Stimulated activated CD4-positive, alpha-beta T cell treated with anti-CD3 and anti-CD28 coated beads, Interleukin-4, amount 100 ng/mL, for 1 hour (primary cell): ENCODE measurements around the gene ZBTB32.
"Not testable (repeated sequence)": the region's sequence is repeated elsewhere in the genome, so short reads cannot be mapped to it uniquely, and the experiment has no call there.

Experiments
- DNase-seq: peaks from one replicate; pipeline ENCODE4 v3.0.0-alpha.2; 2020

The ZBTB32 gene, protein sequence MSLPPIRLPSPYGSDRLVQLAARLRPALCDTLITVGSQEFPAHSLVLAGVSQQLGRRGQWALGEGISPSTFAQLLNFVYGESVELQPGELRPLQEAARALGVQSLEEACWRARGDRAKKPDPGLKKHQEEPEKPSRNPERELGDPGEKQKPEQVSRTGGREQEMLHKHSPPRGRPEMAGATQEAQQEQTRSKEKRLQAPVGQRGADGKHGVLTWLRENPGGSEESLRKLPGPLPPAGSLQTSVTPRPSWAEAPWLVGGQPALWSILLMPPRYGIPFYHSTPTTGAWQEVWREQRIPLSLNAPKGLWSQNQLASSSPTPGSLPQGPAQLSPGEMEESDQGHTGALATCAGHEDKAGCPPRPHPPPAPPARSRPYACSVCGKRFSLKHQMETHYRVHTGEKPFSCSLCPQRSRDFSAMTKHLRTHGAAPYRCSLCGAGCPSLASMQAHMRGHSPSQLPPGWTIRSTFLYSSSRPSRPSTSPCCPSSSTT

DNA sequence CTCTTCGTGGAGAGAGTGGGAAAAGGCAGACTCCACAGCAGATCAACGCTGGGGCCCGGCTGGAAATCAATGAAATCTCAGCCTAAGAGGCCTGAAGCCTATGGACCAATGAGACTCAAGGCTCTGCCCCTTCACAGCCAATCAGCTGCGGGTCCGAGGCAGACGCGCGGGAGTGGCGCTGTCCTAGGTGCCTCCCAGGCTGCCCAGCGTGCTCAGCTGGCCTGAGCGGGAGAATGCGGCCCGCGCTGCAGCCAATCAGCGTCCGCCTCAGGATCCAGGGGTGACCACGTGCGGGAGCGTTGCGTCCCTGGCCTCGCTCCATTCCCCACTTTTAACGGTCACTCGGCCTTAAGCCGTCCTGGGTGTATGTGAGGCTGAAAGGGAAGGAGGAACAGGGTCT lies at the start of gene ZBTB32:
Gene ZBTB32, plus strand, starts transcription at position 341 of the 400 bp plus-strand sequence. CDS start 10,069 bp downstream, outside the sequence.
- no peak for DNase-seq

DNA sequence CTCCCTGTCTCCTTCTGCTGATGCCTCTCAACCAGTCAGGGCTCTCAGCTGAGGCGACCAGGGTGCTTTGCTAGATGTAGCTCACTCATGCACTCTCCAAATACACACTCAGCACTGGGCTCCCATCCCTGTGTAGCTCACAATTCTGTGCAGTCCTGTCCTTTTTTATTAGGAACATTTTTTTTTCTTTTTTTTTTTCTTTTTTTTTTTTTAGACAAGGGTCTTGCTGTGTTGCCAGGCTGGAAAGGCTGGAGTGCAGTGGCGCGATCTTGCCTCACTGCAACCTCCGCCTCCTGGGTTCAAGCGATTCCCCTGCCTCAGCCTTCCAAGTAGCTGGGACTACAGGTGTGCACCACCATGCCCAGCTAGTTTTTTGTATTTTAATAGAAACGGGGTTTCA lies 49.5 kb upstream of the ZBTB32 start:
- not testable (repeated sequence) for DNase-seq

DNA sequence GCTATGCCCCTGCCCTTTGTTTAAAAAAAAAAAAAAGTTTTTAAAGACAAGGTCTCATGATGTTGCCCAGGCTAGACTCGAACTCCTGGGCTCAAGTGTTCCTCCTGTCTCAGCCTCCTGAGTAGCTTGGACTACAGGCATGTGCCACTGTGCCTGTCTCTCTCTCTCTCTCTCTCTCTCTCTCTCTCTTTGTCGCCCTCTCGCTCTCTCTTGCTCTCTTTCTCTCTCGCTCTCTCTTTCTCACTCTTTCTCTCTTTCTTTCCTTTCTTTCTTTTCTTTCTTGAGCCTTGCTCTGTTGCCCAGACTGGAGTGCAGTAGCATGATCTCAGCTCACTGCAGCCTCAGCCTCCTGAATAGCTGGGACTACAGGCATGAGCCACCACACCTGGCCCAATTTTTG lies 48.8 kb upstream of the ZBTB32 start:
- DNase-seq, result no peak

DNA sequence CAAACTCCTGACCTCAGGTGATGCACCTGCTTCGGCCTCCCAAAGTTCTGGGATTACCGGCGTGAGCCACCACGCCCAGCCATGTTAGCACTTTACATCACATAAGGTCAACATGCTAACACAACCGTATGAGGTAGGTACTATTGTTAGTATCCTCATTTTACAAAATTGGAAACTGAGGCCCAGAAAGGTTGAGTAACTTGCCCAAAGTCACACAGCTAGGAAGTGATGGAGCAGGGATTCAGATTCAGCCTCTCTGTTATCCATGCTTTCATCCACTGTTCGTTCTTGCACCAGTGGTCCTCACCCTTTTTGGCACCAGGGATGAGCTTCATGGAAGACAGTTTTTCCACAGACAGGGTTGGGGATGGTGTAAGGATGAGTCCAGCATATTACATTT lies 47.7 kb upstream of the ZBTB32 start:
- DNase-seq, result no peak

DNA sequence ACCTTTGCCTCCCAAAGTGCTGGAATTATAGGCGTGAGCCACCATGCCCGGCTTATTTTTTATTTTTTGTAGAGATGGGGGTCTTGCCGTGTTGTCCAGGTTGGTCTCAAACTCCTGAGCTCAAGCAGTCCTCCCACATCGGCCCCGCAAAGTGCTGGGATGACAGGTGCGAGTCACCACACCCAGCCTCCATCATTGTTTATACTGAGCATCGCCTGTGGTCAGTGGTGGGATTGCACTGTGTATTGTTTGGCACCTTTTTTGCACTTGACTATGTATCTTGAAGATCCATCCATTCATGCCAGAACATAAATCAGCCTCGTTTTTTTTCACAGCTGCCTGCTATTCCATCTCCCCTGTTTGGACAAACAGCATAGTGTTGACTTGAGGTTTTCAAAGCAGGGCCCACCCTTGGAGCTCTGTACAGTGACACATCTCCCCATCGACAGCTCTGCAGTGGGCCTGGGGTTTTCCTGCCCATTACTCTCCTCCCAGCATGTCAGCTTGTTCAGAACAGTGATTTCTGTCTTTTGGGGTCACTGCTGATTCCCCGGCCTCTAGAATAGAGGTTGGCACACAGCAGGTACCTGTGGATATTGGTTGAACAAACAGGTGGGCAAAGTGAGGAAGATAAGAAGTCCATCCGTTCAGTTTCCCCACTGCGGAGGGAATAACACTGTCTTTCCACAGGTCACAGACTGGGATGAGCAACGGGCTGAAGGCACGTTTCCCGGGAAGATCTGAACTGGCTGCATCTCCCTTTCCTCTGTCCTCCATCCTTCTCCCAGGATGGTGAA lies 46.3 kb upstream of the ZBTB32 start:
- no peak for DNase-seq

DNA sequence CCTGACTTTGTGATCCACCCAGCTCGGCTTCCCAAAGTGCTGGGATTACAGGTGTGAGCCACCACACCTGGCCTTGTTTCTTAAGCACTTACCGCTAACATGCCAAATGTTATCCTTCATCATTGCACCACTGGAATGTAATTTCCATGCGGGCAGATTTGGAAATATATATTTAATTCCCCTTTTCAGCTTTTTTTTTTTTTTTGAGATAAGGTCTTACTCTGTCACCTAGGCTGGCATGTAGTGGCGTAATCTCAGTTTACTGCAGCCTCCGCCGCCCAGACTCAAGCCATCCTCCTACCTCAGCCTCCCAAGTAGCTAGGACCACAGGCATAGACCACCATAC lies 42.4 kb upstream of the ZBTB32 start:
- no peak for DNase-seq

DNA sequence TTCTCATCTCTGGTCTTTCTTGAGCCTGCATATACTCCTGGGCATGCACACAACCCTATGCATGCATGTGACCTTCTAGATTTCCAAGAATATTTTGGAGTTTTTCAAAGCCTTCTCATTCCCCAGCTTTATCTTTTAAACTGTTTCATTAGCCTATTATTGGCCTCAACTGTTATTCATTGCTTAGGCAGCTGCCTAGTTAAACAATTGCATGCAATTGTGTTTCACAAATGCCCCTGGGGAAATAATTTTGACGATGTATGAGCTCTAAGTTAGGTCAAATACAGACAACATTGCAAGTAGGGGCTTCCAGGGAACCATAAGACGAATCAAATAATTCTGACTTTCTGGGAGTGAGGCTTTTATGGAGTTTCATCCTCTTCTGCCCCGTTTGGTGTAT lies 40.4 kb upstream of the ZBTB32 start:
- DNase-seq, result no peak

DNA sequence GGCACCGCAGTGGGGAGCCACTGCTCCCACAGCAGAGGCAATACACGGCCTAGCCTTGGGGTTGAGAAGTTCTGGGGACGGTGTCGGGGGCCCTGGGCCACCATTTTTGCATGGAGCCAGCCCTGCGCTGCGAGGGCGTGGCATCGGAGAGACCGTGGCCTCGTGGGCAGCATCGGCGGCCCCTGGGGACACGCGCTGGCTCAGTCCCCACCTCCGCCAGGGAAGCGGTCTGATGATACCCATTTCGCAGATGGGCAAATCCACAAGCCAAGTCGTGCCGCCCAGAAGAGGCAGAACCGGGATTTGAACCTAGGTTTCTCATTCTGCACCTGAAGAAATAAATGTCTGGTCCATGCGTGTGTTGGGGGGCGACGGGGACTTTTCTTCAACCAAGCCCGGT lies 39.2 kb upstream of the ZBTB32 start:
- DNase-seq, result no peak

DNA sequence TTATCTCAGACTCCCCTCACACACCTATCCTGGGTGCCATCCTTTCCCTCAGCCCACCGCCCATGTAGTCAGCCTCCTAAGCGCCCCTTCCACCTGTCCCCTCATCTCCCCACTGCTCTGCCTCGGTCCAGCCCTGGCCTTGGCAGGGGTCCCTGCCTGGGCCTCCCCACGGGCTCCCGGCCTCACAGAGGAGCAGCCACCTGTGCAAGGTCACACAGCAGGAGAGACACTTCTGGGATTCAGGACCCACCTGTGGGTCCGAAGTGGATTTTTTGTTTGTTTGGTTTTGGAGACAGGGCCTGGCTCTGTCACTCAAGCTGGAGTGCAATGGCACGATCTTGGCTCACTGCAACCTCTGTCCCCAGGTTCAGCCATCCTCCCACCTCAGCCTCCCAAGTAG lies 38.8 kb upstream of the ZBTB32 start:
- no peak for DNase-seq

DNA sequence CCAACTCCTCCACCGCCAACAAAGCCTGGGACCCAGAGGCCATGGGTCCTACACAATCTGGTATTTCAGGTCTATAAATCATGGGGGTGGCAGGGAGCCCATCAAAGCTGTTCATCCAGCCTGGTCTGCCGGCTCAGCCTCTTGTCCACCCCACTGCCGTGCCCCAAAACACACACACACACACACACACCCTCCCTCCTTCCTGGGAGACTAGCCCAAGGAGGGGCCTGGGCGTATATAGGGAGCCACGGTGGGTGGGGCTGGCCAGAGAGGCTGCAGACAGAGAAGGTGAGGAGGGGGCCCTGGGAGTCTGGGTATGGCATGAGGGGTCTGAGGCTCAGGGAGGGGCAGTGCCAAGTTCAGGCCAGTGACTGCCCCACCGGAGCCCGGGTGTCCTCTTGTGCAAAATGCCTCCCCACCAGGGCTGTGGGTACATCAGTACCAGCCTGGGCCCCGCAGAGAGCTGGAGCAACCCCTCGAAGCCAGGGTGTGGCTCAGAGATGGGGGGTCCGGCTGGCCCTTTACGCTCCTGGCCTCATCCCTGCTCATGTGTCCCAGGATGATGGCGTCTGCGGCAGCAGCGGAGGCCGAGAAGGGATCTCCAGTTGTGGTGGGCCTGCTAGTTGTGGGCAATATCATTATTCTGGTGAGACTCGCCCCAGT lies 38.0 kb upstream of the ZBTB32 start, which contains the start of gene UPK1A:
Gene UPK1A, plus strand, starts transcription at position 267 of the 663 bp plus-strand sequence. Its CDS starts 296 bp downstream, at position 563.
- DNase-seq, result no peak

DNA sequence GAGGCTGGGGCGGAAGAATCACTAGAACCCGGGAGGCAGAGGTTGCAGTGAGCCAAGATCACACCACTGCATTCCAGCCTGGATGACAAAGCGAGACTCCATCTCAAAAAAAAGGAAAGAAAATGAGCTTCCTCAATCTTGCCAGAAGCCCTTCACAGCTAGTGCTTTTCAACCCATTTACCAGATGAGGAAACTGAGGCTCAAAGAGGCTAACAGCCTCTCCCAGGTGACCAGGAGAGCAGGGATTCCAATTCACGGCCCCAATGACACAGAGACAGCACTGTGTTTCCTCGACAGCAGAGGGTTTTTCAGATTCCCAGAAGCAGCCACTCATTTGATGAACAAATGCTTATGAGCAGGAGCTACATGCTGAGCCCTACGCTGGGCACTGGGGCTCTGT lies 34.8 kb upstream of the ZBTB32 start:
- no peak for DNase-seq

DNA sequence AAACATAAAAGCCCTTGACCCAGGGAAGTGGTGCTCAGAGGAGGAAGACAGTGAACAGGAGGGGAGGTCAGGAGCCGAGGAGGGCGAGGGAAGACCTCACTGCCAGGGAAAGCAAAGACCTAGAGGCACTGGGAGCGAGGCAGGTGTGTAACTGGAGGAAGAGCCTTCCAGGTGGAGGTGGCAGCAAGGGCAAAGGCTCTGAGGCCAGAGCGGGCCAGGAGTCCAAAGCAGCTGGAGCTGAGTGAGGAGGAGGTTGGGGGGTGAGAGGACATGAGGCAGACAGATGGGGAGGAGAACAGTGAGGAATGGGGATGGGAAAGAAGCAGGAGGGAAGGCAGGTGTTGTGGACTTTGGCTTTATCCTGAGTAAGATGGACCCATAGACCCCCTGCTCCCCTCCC lies 34.4 kb upstream of the ZBTB32 start:
- no peak for DNase-seq

DNA sequence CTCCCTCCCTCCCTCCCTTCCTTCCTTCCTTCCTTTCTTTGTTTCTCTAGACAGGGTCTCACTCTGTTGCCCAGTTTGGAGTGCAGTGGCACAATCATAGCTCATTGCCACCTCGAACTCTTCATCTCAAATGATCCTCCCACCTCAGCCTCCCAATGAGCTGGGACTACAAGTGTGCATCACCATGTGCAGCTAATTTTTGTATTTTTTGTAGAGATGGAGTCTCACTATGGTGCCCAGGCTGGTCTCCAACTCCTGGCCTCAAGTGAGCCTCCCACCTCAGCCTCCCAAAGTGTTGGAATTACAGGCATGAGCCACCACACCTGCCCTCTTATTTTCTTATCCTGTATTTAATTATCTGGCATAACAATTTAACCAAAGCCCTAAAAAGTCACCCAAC lies 33.7 kb upstream of the ZBTB32 start:
- no peak for DNase-seq

DNA sequence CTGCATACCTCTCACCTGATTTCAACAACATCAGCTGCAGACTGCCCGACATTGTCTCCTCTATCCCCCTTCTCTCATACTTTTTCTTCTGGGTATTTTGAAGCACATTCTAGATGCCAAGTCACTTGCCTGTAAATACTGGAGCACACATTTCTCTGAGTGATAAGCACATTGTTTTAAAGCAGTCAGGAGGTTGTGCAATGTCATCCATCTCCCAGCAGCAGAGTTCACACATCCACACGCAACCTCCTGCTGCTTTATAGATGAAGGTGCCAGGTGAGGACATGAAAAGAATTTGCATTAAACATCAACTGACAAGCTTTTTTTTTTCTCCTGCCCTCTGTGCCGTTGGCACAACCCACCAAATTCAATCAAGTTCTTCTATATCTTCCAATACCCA lies 32.5 kb upstream of the ZBTB32 start:
- no peak for DNase-seq

DNA sequence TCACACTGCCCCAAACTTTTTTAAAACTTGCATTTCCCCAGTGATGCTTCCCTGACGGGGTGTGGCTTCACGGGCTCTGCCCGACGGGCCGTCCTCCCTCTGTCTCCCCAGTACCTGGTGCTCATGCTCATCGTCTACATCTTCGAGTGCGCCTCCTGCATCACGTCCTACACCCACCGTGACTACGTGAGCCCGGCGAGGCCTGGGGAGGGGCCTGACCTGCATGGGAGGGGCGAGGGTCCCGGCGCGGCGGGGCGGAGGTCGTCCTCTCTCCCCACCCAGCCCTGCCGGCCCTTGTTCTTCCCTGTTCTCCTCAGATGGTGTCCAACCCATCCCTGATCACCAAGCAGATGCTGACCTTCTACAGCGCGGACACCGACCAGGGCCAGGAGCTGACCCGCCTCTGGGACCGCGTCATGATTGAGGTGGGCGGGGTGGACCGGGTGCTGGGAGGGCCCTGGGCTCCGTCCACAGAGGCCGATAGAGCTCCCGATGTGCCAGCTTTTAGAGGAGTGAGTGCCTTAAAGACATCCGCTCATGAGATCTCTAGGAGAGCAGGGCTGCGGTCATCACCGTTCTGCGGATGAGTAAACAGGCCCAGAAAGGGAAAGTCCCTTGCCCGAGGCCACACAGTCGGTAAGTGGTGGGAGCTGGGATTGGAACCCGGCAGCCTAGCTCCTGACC lies 31.1 kb upstream of the ZBTB32 start:
- DNase-seq, result peak; percentile 30

DNA sequence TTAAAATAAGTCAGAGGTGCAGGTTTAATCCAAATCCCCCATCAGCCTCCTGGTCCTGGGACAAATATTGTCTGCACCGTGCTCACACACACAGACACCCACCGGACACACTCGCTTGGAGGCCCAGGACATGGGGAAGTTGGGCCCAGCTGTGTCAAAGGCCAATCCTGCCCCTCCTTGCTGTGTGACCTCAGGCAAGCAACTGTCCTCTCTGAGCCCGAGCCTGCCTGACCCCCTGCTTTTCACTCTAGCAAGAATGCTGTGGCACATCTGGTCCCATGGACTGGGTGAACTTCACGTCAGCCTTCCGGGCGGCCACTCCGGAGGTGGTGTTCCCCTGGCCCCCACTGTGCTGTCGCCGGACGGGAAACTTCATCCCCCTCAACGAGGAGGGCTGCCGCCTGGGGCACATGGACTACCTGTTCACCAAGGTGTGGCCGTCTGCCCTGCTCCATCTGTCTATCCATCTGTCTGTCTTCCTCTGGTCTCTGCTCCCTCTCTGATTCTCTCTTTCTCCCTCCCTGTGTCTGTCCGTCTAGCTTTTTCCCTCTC lies 28.7 kb upstream of the ZBTB32 start:
- no peak for DNase-seq

DNA sequence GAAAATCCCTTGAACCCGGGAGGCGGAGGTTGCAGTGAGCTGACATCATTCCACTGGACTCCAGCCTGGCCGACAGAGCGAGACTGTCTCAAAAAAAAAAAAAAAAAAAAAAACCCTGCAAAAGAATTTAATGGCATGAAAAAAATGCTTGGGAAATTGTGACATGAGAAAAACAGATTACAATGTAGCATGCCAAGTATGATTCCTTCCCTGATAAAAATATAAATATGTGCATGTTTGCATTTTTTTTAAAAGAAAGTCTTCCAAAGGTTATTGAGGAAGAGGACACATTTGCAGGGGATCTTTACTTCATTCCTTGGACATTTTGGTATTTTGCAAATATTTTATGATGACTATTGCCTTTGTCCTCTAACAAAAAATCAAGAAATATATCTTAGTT lies 14.5 kb upstream of the ZBTB32 start:
- no peak for DNase-seq

DNA sequence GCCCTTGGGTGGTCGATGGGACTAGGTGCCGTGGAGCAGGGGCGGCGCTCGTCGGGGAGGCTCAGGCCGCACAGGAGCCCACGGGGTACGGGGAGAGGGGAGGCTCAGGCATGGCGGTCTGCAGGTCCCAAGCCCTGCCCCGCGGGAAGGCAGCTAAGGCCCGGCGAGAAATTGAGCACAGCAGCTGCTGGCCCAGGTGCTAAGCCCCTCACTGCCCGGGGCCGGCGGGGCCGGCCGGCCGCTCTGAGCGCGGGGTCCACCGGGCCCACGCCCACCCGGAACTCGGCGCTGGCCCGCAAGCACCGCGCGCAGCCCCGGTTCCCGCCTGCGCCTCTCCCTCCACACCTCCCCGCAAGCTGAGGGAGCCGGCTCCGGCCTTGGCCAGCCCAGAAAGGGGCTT lies 13.3 kb upstream of the ZBTB32 start:
- not testable (repeated sequence) for DNase-seq

DNA sequence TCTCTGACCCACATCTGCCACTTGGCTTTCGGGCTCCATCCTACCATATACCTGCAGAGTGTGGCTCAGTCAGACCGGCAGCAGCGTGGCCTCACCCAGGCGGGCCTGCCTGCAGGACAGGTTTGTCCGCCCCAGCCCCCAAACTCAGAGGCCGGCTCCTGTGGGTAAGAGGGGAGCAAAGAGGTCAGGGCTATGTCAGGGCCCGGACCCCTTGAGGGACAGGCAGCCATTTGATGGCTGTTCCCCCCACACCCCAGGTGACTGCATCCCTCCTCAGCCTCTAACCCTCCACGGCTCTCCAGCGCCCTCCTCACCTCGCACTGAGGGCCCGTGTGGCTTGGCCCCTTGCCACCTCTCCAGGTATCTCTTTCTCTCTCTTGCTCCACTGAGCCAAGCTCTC lies 12.3 kb upstream of the ZBTB32 start:
- no peak for DNase-seq

DNA sequence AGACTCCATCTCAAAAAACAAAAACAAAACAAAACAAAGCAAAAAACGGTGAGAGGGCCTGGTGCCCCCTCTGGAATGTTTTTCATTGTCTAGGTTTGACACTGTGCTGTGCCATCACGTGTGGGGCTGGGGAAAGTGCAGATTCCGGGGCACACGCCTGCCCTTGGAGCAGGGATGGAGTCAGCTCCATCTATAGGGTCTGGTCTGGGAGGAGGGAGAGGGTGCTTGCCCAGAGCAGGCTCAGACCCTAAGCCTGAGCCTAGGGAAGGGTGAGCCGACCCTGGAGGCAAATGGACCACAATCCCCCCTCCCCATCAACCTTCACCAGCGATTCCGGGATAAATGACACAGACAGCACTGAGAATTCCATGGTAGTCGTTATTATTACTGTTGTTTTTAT lies 10.9 kb upstream of the ZBTB32 start:
- DNase-seq, result no peak

DNA sequence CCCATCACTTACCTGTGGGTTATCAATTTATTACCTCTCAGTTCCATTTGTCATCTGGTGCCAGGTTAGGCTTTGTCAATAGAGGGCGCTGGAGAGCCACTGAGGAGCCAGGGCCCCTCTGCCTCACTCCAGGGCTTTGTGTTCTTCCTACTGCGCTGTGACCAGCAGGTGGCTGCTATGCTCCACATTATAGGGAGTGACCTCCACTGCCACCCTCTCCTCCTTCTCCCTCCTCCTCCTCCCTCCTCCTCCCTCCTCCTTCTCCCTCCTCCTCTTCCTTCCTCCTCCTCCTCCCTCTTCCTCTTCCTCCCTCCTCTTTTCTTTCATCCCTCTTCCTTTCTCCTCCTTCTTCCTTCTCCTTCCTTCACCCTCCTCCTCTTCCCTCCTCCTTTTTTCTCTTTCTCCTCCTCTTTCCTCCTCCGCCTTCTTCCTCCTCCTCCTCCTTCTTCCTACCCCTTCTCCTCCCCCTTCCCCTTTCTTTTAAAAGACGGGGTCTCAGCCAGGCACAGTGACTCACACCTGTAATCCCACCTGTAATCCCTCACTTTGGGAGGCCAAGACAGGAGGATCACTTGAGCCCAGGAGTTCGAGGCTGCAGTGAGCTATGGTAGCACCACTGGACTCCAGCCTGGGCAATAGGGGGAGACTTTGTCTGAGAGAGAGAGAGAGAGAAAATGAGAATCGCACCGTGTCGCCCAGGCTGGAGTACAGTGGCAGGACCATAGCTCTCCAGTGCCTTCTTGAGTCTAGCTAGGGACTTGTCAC lies 10.3 kb upstream of the ZBTB32 start:
- DNase-seq, result peak; percentile 86

DNA sequence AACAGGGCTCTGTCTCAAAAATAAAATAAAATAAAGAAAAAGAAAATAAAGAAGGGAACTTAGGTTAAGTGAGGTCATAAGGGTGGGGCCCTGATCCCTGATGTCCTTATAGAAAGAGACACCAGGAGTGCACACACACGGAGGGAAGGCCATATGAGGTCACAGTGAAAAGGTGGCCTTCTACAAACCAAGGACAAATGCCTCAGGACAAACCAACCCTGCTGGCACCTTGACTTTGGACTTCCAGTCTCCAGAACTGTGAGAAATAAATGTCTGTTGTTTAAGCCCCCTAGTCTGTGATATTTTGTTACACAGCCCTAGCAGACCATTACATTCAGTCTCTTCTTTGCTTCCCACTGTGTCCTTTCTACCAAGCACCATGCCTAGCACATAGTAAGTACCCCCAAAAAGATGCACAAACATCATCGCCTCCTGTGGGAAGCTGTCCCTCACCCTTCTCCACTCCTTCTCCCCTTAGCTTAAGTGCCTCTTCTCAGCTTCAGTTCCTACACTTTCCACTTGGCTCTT lies 8.4 kb upstream of the ZBTB32 start:
- DNase-seq, result no peak
